ENCODE results near the gene SLC23A2. TPM values are rescaled to one million over a fixed set of nuclear protein-coding genes. Genes with fewer than 3 reads are reported as not detected.

The SLC23A2 gene
- total RNA-seq, 2 donors from 2014 or later: 12.3 to 13.7 TPM

DNA sequence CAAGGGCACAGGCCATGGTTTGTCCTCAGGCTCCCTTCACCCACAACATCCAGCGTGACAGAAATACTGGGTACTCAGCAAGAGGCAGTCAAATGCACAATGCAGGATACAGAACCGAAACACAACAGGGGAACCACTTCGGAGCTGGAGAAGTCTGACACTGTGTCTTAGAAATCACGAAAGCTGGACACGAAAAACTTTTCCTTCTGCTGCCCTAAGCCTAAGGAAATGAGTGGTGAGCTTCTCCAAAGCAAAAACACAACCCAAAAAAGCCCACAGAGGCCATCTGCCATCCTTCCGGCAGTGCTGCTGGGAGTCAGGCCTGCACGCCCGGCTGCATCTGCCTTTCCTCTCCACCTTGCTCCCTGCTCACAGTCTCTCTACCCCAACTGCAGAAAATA, 106.3 kb downstream of the SLC23A2 start:
- Histone ChIP-seq H3K27ac (ENCODE audit: low read depth, low read length) (no peak overlapping the region), H3K4me1 (ENCODE audit: control insufficient read depth, insufficient read depth, low read length) (no peaks in the 10 kb centered on the region), H3K9ac (ENCODE audit: extremely low read depth, low read length, poor library complexity, severe bottlenecking) (no peak overlapping the region), H3K36me3 (ENCODE audit: control insufficient read depth, insufficient read depth, low read length) (peaks cover 2% of the 10 kb centered on the region), H3K9me3 (ENCODE audit: control insufficient read depth, low read length) (no peaks in the 10 kb centered on the region), H3K27me3 (ENCODE audit: control insufficient read depth, insufficient read depth, low read length, poor library complexity, severe bottlenecking) (no peaks in the 10 kb centered on the region), H3K4me3 (ENCODE audit: low read length) (no peak overlapping the region)
- no peak overlapping the region for H3K27ac Mint-ChIP-seq
- no peak for DNase-seq
- H3K36me3 Mint-ChIP-seq (ENCODE audit: low read depth): peaks cover 6% of the 10 kb centered on the region
- WGBS, 2 experiments (ENCODE audit: insufficient coverage in 1 of 2, insufficient read length in 1 of 2): 81 to 92% methylated on average over 3 to 8 of the region's 8 CpGs
- TF ChIP-seq, protein P1, sequence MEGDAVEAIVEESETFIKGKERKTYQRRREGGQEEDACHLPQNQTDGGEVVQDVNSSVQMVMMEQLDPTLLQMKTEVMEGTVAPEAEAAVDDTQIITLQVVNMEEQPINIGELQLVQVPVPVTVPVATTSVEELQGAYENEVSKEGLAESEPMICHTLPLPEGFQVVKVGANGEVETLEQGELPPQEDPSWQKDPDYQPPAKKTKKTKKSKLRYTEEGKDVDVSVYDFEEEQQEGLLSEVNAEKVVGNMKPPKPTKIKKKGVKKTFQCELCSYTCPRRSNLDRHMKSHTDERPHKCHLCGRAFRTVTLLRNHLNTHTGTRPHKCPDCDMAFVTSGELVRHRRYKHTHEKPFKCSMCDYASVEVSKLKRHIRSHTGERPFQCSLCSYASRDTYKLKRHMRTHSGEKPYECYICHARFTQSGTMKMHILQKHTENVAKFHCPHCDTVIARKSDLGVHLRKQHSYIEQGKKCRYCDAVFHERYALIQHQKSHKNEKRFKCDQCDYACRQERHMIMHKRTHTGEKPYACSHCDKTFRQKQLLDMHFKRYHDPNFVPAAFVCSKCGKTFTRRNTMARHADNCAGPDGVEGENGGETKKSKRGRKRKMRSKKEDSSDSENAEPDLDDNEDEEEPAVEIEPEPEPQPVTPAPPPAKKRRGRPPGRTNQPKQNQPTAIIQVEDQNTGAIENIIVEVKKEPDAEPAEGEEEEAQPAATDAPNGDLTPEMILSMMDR (conservative IDR thresholded peaks at IDR 0.05): no peak
- H3K4me3 Mint-ChIP-seq: no peak overlapping the region
- no peaks in the 10 kb centered on the region for H3K4me1 Mint-ChIP-seq
- no peaks in the 10 kb centered on the region for H3K9me3 Mint-ChIP-seq
- H3K27me3 Mint-ChIP-seq (ENCODE audit: insufficient read depth): no peaks in the 10 kb centered on the region

DNA sequence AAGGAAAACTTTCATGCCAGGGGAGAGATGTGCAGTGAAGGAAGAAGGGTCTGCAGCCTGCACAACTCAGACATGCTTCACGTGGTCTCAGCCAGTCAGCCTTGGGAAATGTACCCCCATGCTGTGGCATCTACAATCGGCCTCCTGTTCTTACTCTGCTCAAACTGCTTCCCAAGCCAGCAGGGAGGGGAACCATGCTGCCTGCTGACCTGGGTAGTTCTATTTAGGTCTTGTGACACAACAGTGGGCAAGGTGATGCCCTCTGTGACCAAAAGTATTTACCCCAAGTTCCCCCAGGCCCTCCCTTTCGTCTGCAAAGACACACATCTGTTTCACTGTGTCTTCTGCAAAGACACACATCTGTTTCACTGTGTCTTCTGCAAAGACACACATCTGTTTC, 106.9 kb downstream of the SLC23A2 start:
- no peak for DNase-seq
- H3K4me1 ChIP-seq (ENCODE audit: control insufficient read depth, insufficient read depth, low read length): no peaks in the 10 kb centered on the region
- H3K9ac ChIP-seq (ENCODE audit: extremely low read depth, low read length, poor library complexity, severe bottlenecking): no peak overlapping the region
- TF ChIP-seq, protein P1 (conservative IDR thresholded peaks at IDR 0.05): no peak
- no peaks in the 10 kb centered on the region for H3K4me1 Mint-ChIP-seq
- WGBS, 2 experiments (ENCODE audit: insufficient coverage in 1 of 2, insufficient read length in 1 of 2): 79 to 87% methylated on average over 2 to 3 of the region's 3 CpGs
- H3K27me3 ChIP-seq (ENCODE audit: control insufficient read depth, insufficient read depth, low read length, poor library complexity, severe bottlenecking): no peaks in the 10 kb centered on the region
- peaks cover 3% of the 10 kb centered on the region for H3K36me3 ChIP-seq (ENCODE audit: control insufficient read depth, insufficient read depth, low read length)
- no peak overlapping the region for H3K4me3 ChIP-seq (ENCODE audit: low read length)
- H3K9me3 Mint-ChIP-seq: no peaks in the 10 kb centered on the region
- peaks cover 6% of the 10 kb centered on the region for H3K36me3 Mint-ChIP-seq (ENCODE audit: low read depth)
- H3K27me3 Mint-ChIP-seq (ENCODE audit: insufficient read depth): no peaks in the 10 kb centered on the region
- H3K4me3 Mint-ChIP-seq: no peak overlapping the region
- no peak overlapping the region for H3K27ac Mint-ChIP-seq
- peak overlapping the region; percentile 64 for H3K27ac ChIP-seq (ENCODE audit: low read depth, low read length)
- no peaks in the 10 kb centered on the region for H3K9me3 ChIP-seq (ENCODE audit: control insufficient read depth, low read length)

DNA sequence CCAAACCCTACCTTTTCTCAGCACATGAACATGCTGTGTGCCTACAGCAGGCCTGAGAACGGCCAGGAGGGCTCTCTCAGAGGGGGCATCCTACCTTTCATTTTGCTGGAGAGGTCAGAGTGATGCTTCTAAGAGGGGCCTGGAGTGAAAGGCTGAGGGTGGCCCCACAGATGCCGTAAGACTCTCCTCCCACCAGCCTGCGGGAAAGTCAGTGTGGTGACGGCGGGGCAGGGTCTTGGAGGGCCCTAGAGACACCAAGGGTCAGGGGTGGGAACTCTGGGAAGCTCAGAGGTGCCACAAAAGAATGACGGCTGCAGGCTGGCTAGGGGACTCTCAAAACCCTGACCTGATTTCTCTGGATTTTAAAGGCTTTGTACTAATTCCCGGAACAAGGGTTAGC, 107.6 kb downstream of the SLC23A2 start:
- TF ChIP-seq, protein P1 (conservative IDR thresholded peaks at IDR 0.05): no peak
- Mint-ChIP-seq H3K9me3 (no peaks in the 10 kb centered on the region), H3K27ac (no peak overlapping the region), H3K4me3 (no peak overlapping the region), H3K27me3 (ENCODE audit: insufficient read depth) (no peaks in the 10 kb centered on the region), H3K36me3 (ENCODE audit: low read depth) (peaks cover 2% of the 10 kb centered on the region), H3K4me1 (peaks cover 2% of the 10 kb centered on the region)
- Histone ChIP-seq H3K9ac (ENCODE audit: extremely low read depth, low read length, poor library complexity, severe bottlenecking) (no peak overlapping the region), H3K27me3 (ENCODE audit: control insufficient read depth, insufficient read depth, low read length, poor library complexity, severe bottlenecking) (no peaks in the 10 kb centered on the region), H3K4me1 (ENCODE audit: control insufficient read depth, insufficient read depth, low read length) (no peaks in the 10 kb centered on the region), H3K4me3 (ENCODE audit: low read length) (no peak overlapping the region), H3K36me3 (ENCODE audit: control insufficient read depth, insufficient read depth, low read length) (peaks cover 3% of the 10 kb centered on the region), H3K27ac (ENCODE audit: low read depth, low read length) (peak overlapping the region; percentile 64), H3K9me3 (ENCODE audit: control insufficient read depth, low read length) (no peaks in the 10 kb centered on the region)
- DNase-seq: no peak
- WGBS, 2 experiments (ENCODE audit: insufficient coverage in 1 of 2, insufficient read length in 1 of 2): 90% methylated on average over 5 to 7 of the region's 7 CpGs

All from endodermal cell (in vitro differentiated cells).